Measurements from ENCODE around the gene PODXL.

The PODXL gene

GRCh38 chr7:131554880-131555516 lies 1.4 kb downstream of the PODXL start:
- TF ChIP-seq GATA2 (IDR thresholded peaks at IDR 0.05; ENCODE audit: low read depth, low read length) (no peak), GATA3 (IDR thresholded peaks at IDR 0.05; ENCODE audit: low read depth, low read length) (no peak)

- no peak for TF ChIP-seq GATA3 (IDR thresholded peaks at IDR 0.05; ENCODE audit: low read depth, low read length)
- TF ChIP-seq GATA2 (IDR thresholded peaks at IDR 0.05; ENCODE audit: low read depth, low read length), result no peak
These were observed 2.5 kb downstream of the PODXL start for GRCh38 chr7:131553931-131554330.

GRCh38 chr7:131552053-131552452 lies 4.4 kb downstream of the PODXL start:
- no peak for TF ChIP-seq GATA2 (IDR thresholded peaks at IDR 0.05; ENCODE audit: low read depth, low read length)
- TF ChIP-seq GATA3 (IDR thresholded peaks at IDR 0.05; ENCODE audit: low read depth, low read length), result no peak

- no peak for TF ChIP-seq GATA3 (IDR thresholded peaks at IDR 0.05; ENCODE audit: low read depth, low read length)
- no peak for TF ChIP-seq GATA2 (IDR thresholded peaks at IDR 0.05; ENCODE audit: low read depth, low read length)
These were observed 5.6 kb downstream of the PODXL start for GRCh38 chr7:131550846-131551245.

GRCh38 chr7:131548371-131548770 lies 8.1 kb downstream of the PODXL start:
- TF ChIP-seq GATA3 (IDR thresholded peaks at IDR 0.05; ENCODE audit: low read depth, low read length) (no peak), GATA2 (IDR thresholded peaks at IDR 0.05; ENCODE audit: low read depth, low read length) (no peak)

GRCh38 chr7:131547589-131547988 lies 8.8 kb downstream of the PODXL start:
- TF ChIP-seq GATA3 (IDR thresholded peaks at IDR 0.05; ENCODE audit: low read depth, low read length), result no peak

GRCh38 chr7:131546583-131547141 lies 9.8 kb downstream of the PODXL start:
- TF ChIP-seq GATA3 (IDR thresholded peaks at IDR 0.05; ENCODE audit: low read depth, low read length) (no peak), GATA2 (IDR thresholded peaks at IDR 0.05; ENCODE audit: low read depth, low read length) (no peak)

- no peak for TF ChIP-seq GATA2 (IDR thresholded peaks at IDR 0.05; ENCODE audit: low read depth, low read length)
- TF ChIP-seq GATA3 (IDR thresholded peaks at IDR 0.05; ENCODE audit: low read depth, low read length), result no peak
These were observed 10.3 kb downstream of the PODXL start for GRCh38 chr7:131546126-131546525.

- TF ChIP-seq GATA2 (IDR thresholded peaks at IDR 0.05; ENCODE audit: low read depth, low read length), result no peak
- TF ChIP-seq GATA3 (IDR thresholded peaks at IDR 0.05; ENCODE audit: low read depth, low read length), result no peak
These were observed 11.8 kb downstream of the PODXL start for GRCh38 chr7:131544449-131545301.

- TF ChIP-seq GATA2 (IDR thresholded peaks at IDR 0.05; ENCODE audit: low read depth, low read length), result no peak
- TF ChIP-seq GATA3 (IDR thresholded peaks at IDR 0.05; ENCODE audit: low read depth, low read length), result no peak
These were observed 12.4 kb downstream of the PODXL start for GRCh38 chr7:131544021-131544420.

GRCh38 chr7:131543298-131543697 lies 13.1 kb downstream of the PODXL start:
- TF ChIP-seq GATA2 (IDR thresholded peaks at IDR 0.05; ENCODE audit: low read depth, low read length) (no peak), GATA3 (IDR thresholded peaks at IDR 0.05; ENCODE audit: low read depth, low read length) (no peak)

- no peak for TF ChIP-seq GATA2 (IDR thresholded peaks at IDR 0.05; ENCODE audit: low read depth, low read length)
- TF ChIP-seq GATA3 (IDR thresholded peaks at IDR 0.05; ENCODE audit: low read depth, low read length), result no peak
These were observed 15.8 kb downstream of the PODXL start for GRCh38 chr7:131540491-131541162.

GRCh38 chr7:131538813-131539179 lies 17.6 kb downstream of the PODXL start:
- TF ChIP-seq GATA3 (IDR thresholded peaks at IDR 0.05; ENCODE audit: low read depth, low read length), result no peak
- TF ChIP-seq GATA2 (IDR thresholded peaks at IDR 0.05; ENCODE audit: low read depth, low read length), result no peak

GRCh38 chr7:131538071-131538812 lies 18.2 kb downstream of the PODXL start:
- TF ChIP-seq GATA2 (IDR thresholded peaks at IDR 0.05; ENCODE audit: low read depth, low read length) (no peak), GATA3 (IDR thresholded peaks at IDR 0.05; ENCODE audit: low read depth, low read length) (no peak)
